GM21515 (cell line): ENCODE data around the gene SLC4A5.
"Not testable (repeated sequence)": the region's sequence is repeated elsewhere in the genome, so short reads cannot be mapped to it uniquely, and the experiment has no call there.

Experiments
- ATAC-seq: cut with Tn5 transposase; IDR thresholded peaks from one replicate; pipeline ENCODE4 v1.9.1; 2021; ENCODE audit not compliant: unreplicated experiment

The SLC4A5 gene

GRCh38 chr2:74201596-74201995 lies 141.6 kb downstream of the SLC4A5 start:
- ATAC-seq, result no peak

GRCh38 chr2:74201196-74201595 lies 142.0 kb downstream of the SLC4A5 start:
- no peak for ATAC-seq

DNA sequence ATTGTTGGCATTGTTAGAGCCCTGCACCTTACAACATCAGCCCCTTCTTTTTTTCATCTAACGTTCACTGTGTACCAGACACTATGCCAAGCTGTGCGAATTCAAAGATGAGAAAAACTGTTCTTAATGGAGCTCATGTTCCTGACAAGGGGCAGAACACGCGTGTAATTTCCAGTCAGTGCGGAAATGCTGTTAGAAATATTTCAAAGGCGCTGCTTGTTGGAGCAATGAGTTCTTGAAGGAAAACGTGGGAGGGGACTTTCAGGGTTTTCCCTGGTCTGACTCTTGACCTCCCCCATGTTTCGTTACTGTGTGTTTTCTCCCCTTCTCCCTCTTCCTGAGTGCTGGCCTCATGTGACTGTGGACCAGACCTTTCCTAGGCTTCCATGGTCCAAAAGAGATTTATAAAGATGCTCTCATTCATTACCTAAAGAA lies 143.3 kb downstream of the SLC4A5 start:
- no peak for ATAC-seq

GRCh38 chr2:74199275-74199701 lies 143.9 kb downstream of the SLC4A5 start:
- ATAC-seq, result no peak

- peak; percentile 88 for ATAC-seq
These were observed 144.5 kb downstream of the SLC4A5 start, which contains the start of gene MTHFD2 for GRCh38 chr2:74198461-74199274. Gene MTHFD2, plus strand, starts transcription at chr2:74198615. Its CDS starts 27 bp downstream, at chr2:74198642.

- ATAC-seq, result no peak
These were observed 145.2 kb downstream of the SLC4A5 start for GRCh38 chr2:74198023-74198460.

DNA sequence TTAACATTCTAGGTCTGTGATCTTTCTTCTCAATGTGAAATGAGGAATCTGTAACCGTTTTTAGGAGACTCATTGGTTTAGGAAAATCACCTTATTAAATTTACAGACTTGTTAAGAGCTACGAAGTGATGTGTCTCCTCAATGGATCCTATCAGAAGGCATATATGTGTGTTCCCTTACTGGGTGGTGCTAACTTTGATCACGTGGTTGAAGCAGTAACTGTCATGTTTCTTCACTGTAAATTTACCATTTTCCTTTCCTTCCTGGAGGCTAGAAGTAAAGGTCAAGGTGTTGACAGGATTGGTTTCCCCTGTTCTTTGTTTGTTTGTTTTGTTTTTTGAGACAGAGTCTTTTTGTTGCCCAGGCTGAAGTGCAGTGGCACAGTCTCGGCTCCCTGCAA lies 146.2 kb downstream of the SLC4A5 start:
- ATAC-seq, result no peak

- ATAC-seq, result no peak
These were observed 148.4 kb downstream of the SLC4A5 start for GRCh38 chr2:74194799-74195198.

DNA sequence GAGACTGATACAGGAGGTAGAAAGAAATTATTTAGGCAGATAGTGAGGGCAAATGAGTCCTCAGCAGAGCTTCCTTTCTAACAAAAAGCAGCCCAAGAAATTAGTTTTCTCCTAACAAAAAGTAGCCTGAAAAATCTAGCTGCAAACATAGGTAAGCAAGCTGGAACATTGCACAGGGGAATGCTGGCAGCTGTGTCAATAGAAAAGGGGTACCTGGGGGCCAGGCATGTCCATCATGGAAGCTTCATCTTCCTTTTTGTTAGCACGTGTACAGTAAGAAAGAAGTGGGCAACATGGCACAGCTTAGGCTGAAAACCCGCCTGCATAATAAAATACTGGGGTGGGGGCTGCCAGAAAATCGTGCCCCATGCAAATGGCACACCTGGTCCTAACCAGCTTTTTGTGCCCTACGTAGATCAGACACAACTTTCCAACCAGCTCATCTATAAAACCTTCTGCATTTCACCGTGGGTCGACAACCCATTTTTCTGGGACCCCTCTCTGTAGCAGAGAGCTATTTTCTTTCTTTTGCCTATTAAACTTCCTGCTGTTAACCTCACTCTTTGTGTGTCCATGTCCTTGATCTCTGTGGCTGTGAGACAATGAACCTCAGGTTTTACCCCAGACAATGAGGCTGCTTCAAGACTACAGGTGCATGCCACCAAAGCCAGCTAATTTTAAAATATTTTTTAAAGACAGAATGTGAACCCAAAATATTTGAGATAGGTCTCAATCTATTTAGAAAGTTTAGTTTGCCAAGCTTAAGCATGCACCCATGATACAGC lies 151.4 kb downstream of the SLC4A5 start:
- no peak for ATAC-seq

DNA sequence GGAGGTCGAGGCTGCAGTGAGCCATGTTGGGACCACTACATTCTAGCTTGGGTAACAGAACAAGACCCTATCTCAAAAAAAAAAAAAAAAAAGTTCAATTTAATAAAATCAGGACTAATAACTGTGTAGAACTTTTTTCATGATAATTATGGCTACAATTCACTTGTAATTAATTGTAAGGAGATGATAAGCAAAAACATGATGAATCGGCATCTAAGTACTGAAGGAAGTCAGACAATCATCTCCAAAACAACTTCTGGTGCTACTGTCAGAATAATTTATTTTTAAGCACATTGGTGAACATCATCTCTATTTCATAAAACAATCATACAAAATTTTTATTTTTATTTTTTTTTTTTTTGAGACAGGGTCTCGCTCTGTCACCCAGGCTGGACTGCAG lies 154.5 kb downstream of the SLC4A5 start:
- no peak for ATAC-seq

GRCh38 chr2:74188018-74188601 lies 155.1 kb downstream of the SLC4A5 start:
- no peak for ATAC-seq

- ATAC-seq, result not testable (repeated sequence)
These were observed 156.5 kb downstream of the SLC4A5 start for GRCh38 chr2:74186706-74187105.

DNA sequence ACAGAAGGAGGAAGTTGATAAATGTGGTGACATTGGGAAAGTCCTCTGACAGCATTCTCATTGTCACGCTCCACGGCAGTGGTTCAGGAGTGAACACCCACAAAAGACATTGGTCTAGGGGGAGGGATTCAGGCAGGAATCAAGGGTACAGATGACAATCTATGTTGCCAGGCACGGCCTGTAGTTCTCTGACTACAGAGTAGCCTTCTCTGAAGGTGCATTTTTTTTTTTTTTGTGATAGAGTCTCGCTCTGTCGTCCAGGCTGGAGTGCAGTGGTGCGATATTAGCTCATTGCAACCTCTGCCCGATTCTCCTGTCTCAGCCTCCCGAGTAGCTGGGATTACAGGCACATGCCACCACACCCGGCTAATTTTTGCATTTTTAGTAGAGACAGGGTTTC lies 157.2 kb downstream of the SLC4A5 start:
- ATAC-seq, result peak; percentile 69

- no peak for ATAC-seq
These were observed 159.3 kb downstream of the SLC4A5 start for GRCh38 chr2:74183878-74184277.

GRCh38 chr2:74181739-74182138 lies 161.5 kb downstream of the SLC4A5 start:
- peak; percentile 31 for ATAC-seq

GRCh38 chr2:74179063-74179865 lies 164.0 kb downstream of the SLC4A5 start:
- no peak for ATAC-seq

- peak; percentile 82 for ATAC-seq
These were observed 164.8 kb downstream of the SLC4A5 start, which contains the start of gene MOB1A for GRCh38 chr2:74178211-74179062. Gene MOB1A, minus strand, starts transcription at chr2:74178879. Its CDS starts 205 bp downstream, at chr2:74178674.

DNA sequence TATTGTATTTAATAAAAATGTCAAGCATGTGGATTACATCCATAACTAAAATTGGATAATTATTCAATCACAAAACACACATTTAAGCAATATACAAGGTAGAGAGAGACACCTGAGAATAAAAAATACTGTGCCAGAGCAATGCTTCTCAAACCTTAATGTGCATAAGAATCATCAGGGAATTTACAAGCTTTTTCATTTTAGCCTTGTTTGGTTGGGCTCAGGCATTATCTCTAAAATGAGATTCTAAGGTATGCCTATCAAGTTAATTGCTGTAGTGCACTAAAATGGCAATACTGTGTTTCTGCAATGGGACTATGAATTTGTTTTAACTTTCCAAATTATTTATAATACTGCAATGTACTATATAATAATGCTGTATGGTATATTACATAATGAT lies 165.5 kb downstream of the SLC4A5 start:
- ATAC-seq, result no peak

- ATAC-seq, result no peak
These were observed 168.3 kb downstream of the SLC4A5 start for GRCh38 chr2:74174909-74175308.

DNA sequence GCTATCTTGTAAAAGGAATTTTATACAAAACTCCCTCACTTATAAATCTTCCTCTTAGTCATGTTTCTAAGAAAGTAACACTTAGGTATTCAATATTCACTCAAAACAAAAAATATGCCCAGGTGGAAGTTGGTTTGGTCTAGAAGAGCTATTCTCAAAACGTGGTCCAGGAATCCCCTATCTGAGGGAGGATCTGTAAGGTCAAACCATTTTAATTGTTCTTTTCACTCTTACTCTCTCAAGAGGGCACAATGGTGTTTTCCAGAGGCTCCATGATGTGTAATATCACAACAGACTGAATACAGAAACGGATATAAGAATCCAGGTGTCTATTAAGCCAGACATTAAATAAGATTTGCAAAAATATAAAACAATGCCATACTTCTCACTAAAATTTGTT lies 174.5 kb downstream of the SLC4A5 start:
- no peak for ATAC-seq
